ENCODE results near the gene GPR152. TPM values are rescaled to one million over a fixed set of nuclear protein-coding genes. Genes with fewer than 3 reads are reported as not detected.

The GPR152 gene
- total RNA-seq, 1 experiment from 2014 or later, result not detected

GRCh38 chr11:67405196-67405567 lies 47.3 kb downstream of the GPR152 start:
- no peak overlapping the region for H2BK12ac ChIP-seq (ENCODE audit: insufficient read length, low read depth, low read length)
- no peak overlapping the region for H3K56ac ChIP-seq (ENCODE audit: insufficient read length, low read depth, low read length)
- no peak overlapping the region for H3K9ac ChIP-seq (ENCODE audit: extremely low read depth, insufficient read length, low read length)
- no peak overlapping the region for H2BK20ac ChIP-seq (ENCODE audit: low read depth, low read length, poor library complexity, severe bottlenecking)
- H3K14ac ChIP-seq (ENCODE audit: insufficient read depth, low read length), result no peak overlapping the region
- peaks cover 3% of the 10 kb centered on the region for H3K79me1 ChIP-seq (ENCODE audit: insufficient read depth, low read depth, low read length, poor library complexity, severe bottlenecking)
- H3K9me3 ChIP-seq (ENCODE audit: control insufficient read depth, low read depth, low read length), result no peaks in the 10 kb centered on the region
- H4K8ac ChIP-seq (replicated peaks; ENCODE audit: insufficient read length, low read depth, low read length), result no peak overlapping the region
- no peak overlapping the region for H4K5ac ChIP-seq (ENCODE audit: insufficient read length, low read depth, low read length)
- no peak overlapping the region for H2BK120ac ChIP-seq (ENCODE audit: low read depth, low read length, poor library complexity, severe bottlenecking)
- Mint-ChIP-seq H3K4me3 (no peak overlapping the region), H3K9me3 (no peaks in the 10 kb centered on the region), H3K27me3 (ENCODE audit: low read depth) (peaks cover 16% of the 10 kb centered on the region), H3K27ac (no peak overlapping the region), H3K36me3 (ENCODE audit: insufficient read depth in 1 of 3, low read depth in 3 of 3) (peaks cover 0 to 6% (median 5%) of the 10 kb centered on the region in 3 experiments; a peak in 3 of 7 replicates), H3K4me1 (peaks cover 16 to 21% of the 10 kb centered on the region in 2 experiments)
- peaks cover 4% of the 10 kb centered on the region; the same call in 1 of the 2 replicates for H3K79me2 ChIP-seq (ENCODE audit: insufficient read depth, low read length)
- H3K4ac ChIP-seq (ENCODE audit: low read depth, low read length), result no peak overlapping the region
- H2AK5ac ChIP-seq (ENCODE audit: insufficient read length, low read length), result no peak overlapping the region
- no peak overlapping the region for H3K27ac ChIP-seq (ENCODE audit: insufficient read length, low read depth, low read length)
- H3K18ac ChIP-seq (ENCODE audit: insufficient read length, low read depth, low read length), result no peak overlapping the region
- WGBS (ENCODE audit: extremely low coverage, insufficient read length, low lambda C conversion rate), result no CpG with 5 or more reads among the region's 6 CpGs
- H2BK15ac ChIP-seq (ENCODE audit: low read depth, low read length), result no peak overlapping the region
- H2AFZ ChIP-seq (ENCODE audit: low read length), result no peak overlapping the region
- no peak for TF ChIP-seq CTCF (conservative IDR thresholded peaks at IDR 0.05)
- DNase-seq, result no peak
- H3K23ac ChIP-seq (ENCODE audit: insufficient read length, low read depth, low read length), result no peak overlapping the region
- H4K20me1 ChIP-seq (ENCODE audit: control insufficient read depth, insufficient read depth, insufficient read length), result no peaks in the 10 kb centered on the region
- H3K27me3 ChIP-seq (ENCODE audit: insufficient read depth, low read length), result no peaks in the 10 kb centered on the region
- no peak overlapping the region for H3T11ph ChIP-seq (ENCODE audit: low read length)
- H4K91ac ChIP-seq (ENCODE audit: insufficient read length, low read depth, low read length), result no peak overlapping the region
- H2BK5ac ChIP-seq (ENCODE audit: insufficient read length, low read length), result no peak overlapping the region
- H3K23me2 ChIP-seq (ENCODE audit: insufficient read length, low read depth, low read length, poor library complexity, severe bottlenecking), result peaks cover 5% of the 10 kb centered on the region
- 0 out of 2 replicates have a peak, but pooled peaks cover 2% of the 10 kb centered on the region for H3K4me1 ChIP-seq (ENCODE audit: insufficient read depth, low read length)
- no peak overlapping the region for H3K4me2 ChIP-seq (ENCODE audit: insufficient read depth, insufficient read length, low read length)
